Subcutaneous adipose tissue (tissue), 4 donors: Measurements from ENCODE around the gene SDHB. TPM values are rescaled to one million over a fixed set of nuclear protein-coding genes. Genes with fewer than 3 reads are reported as not detected.

Experiments
- total RNA-seq, 4 donors: library from RNA; depleted of rRNA; stranded (reverse); fragments of >200 nt; gene quantifications; one replicate each; pipeline ENCODE4 v1.1.0, GENCODE V29; 2016
- TF ChIP-seq, protein P1 (sequence below): fragments of 450-650 bp; IDR thresholded peaks from one replicate; pipeline ENCODE4 v1.5.1; 2016; ENCODE audit warnings: low read depth, mild to moderate bottlenecking, control low read depth, antibody characterized with exemption, moderate library complexity

The SDHB gene
- total RNA-seq, 4 donors from 2014 or later = 105 to 138 (median 121) TPM

DNA sequence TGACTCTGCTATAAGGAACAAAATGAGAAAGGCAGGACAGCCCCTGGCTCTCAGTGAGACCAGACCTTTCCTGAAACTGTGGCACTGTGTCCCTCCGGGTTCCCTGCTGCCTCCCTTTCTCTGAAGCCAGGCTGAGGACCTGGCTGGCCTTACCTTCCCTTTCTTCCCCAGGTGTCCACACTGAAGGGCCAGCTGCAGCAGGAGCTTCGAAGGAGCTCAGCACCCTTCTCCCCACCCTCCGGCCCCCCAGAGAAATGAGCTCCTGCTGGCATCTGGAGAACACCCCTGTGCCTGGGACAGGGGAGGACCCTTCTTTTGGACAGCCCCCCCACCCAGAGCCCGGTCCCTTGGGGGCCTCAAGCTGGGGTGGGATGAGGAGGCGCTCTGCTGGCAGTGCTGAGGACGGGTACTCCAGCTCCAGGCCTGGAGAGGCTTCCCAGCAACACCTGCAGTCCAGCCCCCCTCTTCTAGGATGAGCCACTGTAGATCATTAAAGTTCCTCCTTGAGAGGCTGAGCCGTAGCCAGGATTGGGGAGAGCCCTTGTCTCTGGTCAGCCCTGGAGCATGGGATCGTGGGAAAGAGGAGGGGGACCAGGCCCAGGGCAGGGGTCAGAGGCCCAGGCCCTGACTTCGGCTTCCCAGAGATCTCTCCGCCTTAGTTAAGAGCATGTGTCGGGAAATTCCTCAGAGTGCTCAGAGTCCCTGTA, 81.5 kb downstream of the SDHB start:
- TF ChIP-seq, protein P1, sequence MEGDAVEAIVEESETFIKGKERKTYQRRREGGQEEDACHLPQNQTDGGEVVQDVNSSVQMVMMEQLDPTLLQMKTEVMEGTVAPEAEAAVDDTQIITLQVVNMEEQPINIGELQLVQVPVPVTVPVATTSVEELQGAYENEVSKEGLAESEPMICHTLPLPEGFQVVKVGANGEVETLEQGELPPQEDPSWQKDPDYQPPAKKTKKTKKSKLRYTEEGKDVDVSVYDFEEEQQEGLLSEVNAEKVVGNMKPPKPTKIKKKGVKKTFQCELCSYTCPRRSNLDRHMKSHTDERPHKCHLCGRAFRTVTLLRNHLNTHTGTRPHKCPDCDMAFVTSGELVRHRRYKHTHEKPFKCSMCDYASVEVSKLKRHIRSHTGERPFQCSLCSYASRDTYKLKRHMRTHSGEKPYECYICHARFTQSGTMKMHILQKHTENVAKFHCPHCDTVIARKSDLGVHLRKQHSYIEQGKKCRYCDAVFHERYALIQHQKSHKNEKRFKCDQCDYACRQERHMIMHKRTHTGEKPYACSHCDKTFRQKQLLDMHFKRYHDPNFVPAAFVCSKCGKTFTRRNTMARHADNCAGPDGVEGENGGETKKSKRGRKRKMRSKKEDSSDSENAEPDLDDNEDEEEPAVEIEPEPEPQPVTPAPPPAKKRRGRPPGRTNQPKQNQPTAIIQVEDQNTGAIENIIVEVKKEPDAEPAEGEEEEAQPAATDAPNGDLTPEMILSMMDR = no peak

DNA sequence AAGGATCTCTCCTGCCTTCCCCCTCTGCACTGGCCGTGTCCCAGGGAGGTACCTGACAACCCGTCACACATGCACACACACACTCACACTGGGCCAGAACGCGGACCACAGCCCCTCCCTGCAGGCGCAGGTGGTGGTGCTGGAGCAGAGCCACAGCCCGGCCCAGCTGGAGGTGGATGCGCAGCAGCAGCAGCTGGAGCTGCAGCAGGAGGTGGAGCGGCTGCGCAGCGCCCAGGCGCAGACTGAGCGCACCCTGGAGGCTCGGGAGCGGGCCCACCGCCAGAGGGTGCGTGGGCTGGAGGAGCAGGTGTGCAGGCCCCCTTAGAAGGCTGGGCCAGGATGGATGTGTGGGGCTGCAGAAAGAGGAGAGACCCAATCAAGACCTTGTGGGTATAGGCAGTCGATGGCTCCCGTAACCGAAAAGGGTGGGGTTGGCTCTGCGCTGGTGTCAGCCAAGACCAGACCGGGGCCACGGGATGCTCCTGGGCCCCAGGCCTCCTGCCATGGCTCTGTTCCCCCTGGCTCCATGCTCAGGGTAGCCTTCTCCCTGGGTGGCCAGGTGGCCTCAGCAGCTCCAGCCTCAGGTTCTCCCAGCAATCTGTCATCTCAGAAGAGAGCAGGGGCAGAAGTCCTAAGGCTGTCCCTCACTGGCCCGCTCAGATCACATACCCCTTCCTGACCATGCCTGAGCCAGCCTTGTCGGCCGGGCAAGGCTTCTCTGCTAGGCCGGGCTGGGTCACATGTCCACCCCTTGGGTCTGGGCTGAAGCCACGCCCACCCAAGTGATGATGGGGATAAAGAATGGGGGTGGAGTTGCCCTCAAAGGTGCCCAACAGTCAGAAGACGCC, 82.3 kb downstream of the SDHB start:
- TF ChIP-seq, protein P1 = no peak

DNA sequence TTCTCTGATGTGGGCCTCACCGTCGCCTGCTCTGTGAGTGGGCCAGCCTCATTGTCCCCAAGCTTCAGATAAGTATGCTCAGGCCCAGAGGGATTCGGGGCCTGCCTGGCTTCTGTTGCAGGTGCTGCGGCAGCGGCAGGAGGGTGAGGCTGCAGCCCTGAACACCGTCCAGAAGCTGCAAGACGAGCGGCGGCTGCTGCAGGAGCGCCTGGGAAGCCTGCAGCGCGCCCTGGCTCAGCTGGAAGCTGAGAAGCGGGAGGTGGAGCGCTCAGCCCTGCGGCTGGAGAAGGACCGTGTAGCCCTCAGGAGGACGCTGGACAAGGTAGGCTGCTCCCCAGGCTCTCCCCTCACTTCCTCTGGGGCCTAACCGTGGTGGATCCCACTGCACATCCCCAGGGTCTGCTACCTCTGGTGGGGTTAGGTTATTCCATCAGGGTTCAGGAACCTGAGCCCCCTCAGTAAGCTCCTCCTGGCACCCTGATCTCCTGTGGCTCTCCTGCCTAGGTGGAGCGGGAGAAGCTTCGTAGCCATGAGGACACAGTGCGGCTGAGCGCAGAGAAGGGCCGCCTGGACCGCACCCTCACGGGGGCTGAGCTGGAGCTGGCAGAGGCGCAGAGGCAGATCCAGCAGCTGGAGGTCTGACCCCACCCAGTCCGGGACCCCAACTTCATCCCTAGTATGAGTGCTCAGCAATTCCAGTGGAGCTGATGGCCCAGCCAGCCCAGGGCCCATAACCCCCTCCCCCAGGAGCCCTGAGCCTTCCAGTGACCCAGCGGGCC, 83.5 kb downstream of the SDHB start:
- TF ChIP-seq, protein P1 = no peak

DNA sequence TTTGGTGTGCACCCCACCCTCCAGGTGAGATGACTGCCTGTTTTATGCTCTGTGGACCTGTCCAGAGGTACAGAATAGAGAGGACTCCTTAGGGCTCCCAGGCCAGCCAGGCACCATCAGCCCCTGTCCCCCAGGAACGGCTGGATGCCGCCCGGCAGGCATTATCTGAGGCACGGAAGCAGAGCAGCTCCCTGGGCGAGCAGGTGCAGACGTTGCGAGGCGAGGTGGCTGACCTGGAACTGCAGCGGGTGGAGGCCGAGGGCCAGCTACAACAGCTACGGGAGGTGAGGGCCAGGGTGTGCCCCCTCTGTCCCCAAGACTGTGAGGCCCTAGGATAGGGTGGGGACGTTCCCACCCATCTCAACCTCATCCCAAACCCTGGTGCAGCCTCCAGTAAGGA, 84.2 kb downstream of the SDHB start:
- TF ChIP-seq, protein P1 = no peak

DNA sequence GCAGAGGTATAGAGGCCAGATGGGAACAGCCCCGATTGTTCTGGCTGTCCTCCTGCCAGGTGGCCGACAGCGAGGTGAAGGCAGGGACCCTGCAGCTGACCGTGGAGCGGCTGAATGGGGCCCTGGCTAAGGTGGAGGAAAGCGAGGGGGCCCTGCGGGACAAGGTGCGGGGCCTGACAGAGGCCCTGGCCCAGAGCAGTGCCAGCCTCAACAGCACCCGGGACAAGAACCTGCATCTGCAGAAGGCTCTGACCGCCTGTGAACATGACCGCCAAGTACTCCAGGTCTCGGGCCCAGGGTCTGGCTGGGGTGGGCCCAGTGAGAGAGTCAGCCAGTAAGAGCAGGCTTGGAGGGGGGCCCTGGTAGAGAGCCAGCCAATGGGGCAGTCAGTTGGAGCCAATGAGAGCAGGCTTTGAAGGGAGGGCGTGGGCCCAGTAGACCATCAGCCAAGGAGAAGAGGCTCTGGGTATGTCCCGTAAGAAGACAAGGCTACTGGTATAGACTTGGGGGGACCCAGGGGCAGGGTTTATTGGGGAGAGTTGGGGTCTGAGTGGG, 84.7 kb downstream of the SDHB start:
- TF ChIP-seq, protein P1 = no peak

Other genes with a start within 250 kb of the SDHB start
- under 1 TPM; under 0.01 TPM for gene RNU1-2, start 158.1 kb downstream of the SDHB start, total RNA-seq
- 10 to 100 TPM in 3 of 4 donors, 1 to 10 TPM in 1; 7.7 to 32.4 (median 14.8) TPM for gene CROCC, start 132.1 kb downstream of the SDHB start, total RNA-seq
- 10 to 100 TPM in 3 of 4 donors, 1 to 10 TPM in 1; 9.0 to 28.6 (median 15.0) TPM for gene MFAP2, start 73.4 kb downstream of the SDHB start, total RNA-seq
- 10 to 100 TPM; 14.8 to 33.0 (median 22.5) TPM for gene ATP13A2, start 42.1 kb downstream of the SDHB start, total RNA-seq
- 1 to 10 TPM in 1 of 4 donors, under 1 TPM in 3; 0.19 to 2.9 (median 0.60) TPM for gene PADI2, start 65.4 kb upstream of the SDHB start, total RNA-seq
- gene PADI1, start 151.1 kb upstream of the SDHB start, total RNA-seq = not detected
- gene PADI3, start 195.1 kb upstream of the SDHB start, total RNA-seq = not detected